GM19455 (cell line): Measurements from ENCODE around the gene MROH2A.

ENCODE experiments used
- ATAC-seq: cut with Tn5 transposase; IDR thresholded peaks from one replicate; pipeline ENCODE4 v1.9.1; 2021; ENCODE audit not compliant: unreplicated experiment

The MROH2A gene

DNA sequence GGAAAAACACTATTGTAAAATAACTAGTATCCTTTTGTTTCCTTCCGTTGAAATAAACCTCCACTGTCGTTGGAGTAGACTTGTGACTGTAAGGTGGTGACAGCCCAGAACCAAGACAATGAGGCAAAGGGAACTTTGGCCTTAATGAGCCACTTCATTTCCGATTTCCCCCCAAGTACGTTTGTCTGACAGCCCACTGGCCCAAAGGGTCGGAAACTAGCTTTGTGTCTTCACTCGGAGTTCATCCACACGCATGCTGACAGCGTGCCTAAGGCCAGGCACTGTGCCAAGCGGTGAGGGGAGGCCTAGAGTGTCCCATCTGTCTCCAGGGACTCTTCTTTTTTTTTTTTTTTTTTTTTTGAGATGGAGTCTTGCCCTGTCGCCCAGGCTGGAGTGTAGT lies 55.2 kb downstream of the MROH2A start:
- no peak for ATAC-seq

- ATAC-seq: no peak
Observed at GRCh38 chr2:233835230-233836186, 57.4 kb downstream of the MROH2A start.

DNA sequence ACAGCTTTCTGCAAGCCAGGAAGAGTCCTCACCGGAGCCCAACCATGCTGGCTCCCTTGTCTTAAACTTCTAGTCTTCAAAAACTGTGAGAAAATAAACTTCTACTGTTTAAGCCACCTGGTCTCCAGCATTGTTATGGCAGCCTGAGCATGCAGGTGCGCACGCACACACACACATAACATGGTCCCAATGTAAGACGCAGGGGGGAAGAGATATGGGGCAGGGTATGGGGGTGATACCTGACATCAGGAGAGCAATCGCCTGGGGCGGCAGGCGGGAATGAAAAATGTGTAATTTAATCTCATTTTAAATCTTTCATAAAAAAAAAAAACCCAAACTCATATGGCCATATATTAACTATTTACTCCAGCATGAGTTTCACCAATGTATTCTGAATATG lies 58.2 kb downstream of the MROH2A start:
- no peak for ATAC-seq

- ATAC-seq: no peak
Observed at GRCh38 chr2:233837694-233838229, 59.6 kb downstream of the MROH2A start.

DNA sequence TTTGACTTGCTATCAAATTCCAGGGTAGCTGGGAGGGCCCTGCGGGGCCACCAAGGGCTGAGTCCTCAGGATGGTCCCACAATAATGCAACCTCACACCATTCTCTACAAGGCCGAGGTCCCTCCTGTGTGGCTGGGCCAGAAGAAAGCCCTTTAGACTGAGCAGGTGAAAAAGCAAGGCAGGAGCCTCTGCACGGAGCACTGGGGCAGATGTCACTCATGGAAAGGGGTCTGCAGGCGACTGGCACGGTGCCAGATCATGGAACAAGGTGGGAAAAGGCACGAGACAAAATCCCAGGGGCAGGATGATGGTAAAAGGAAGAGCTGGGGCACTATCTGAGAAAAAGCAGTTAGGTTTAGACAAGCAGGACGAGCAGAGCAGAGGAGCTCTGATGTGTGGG lies 60.1 kb downstream of the MROH2A start:
- ATAC-seq: no peak

DNA sequence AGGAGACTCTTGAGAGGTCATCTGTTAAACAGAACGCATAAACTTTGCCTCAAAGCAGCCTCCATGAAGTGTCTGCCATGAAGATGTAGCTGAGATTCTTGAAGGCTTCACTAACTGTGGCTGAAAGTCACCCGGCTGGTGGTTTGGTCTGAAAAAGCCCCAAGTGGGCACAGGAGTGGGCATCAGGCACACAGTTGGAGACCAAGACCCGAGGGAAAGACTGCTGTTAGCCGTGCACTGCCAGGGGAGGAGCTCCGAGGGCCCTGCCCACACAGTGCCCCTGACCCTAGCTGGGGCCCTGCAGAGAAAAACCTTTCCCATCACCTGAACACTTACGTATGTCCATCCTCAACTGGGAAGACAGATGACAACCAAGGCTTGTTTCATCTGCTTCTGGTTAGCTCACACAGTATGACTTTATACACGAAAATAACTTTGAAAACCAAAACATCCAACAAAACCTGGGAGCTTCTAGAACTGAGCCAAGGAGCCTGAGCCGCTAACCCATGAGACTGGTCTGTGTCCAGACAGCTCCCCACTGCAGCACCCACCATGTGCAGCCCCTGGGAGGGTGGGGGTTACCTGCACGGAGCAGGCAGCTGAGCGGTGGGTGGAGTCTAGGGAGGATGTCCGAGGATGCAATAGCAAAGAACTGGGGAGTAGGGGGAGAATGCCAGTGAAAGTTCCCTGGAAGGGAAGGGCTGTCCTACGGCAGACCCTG lies 60.8 kb downstream of the MROH2A start:
- no peak for ATAC-seq

- no peak for ATAC-seq
Observed at GRCh38 chr2:233839447-233839820, 61.3 kb downstream of the MROH2A start.

DNA sequence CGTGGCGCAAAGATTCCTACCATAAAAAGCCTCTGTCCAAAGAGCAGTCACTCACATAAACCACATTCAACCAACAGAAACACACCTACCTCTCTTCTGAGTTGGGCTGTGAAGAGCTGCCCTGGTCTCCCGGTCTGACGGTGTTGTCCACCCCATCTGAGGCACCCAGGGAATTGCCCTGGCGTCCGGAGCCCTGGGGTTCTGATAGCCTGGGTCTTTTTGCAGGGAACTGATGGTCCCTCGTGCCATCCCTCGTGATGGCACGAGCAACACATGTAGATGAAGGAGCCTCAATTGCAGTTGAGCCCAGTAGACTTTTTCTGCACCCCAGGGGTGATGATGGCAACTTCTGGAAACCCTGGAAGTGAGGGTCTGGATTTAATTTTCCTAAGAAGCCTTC lies 62.4 kb downstream of the MROH2A start:
- no peak for ATAC-seq

DNA sequence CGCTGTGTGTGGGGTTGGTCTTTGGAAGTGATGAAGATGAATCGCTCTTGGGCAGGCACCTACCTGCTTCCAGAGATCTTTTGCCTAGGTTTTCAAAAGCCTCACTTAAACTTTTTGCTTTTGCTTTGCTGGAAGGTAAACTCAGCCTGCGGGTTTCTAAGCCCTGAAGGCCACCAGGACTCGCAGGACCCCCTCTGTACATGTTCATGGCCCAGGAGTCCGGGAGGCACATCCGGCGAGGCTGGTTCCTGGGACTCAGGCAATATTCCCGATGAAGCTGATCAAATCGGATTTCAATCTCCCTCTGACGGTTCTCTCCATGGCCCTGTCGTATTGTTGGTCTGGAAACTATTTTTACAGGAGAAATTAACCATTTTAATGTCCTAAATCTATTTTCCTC lies 63.1 kb downstream of the MROH2A start:
- no peak for ATAC-seq

DNA sequence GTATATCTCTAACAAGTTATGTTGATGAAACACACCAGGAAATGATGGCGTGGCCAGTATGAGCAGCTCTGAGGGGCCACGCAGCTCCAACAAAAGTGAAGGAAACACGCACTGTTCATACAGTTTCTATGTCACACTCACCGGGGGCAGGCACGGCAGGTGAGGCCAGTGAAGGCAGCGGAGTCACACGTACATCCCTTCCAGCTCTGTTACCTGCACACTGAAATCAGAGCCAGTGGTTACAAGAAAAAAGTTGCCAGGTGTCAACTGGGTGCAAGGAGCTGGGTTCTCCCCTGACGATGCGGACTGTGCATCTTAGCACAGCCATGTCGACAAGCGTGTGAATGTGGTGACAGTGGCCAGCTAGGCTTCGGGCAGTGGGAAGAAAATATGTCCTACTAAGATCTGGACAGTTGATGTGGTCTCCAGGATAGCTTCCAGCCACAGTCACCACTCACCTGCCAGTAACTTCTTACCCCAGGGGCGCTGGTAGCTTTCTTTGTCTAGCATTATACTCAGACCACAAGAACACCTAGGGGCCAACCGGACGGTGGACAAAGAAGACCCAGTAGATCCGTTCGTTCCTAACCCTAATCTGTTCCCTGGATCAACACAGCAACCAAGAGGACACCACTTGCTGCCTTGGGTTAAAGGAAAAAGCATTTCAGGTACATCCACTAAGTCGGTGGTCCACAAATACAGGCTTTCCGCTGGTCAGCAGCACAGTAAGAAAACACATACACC lies 66.1 kb downstream of the MROH2A start:
- ATAC-seq: no peak

- ATAC-seq: no peak
Observed at GRCh38 chr2:233844836-233845235, 66.7 kb downstream of the MROH2A start.

GRCh38 chr2:233845301-233846060 lies 67.4 kb downstream of the MROH2A start:
- no peak for ATAC-seq

DNA sequence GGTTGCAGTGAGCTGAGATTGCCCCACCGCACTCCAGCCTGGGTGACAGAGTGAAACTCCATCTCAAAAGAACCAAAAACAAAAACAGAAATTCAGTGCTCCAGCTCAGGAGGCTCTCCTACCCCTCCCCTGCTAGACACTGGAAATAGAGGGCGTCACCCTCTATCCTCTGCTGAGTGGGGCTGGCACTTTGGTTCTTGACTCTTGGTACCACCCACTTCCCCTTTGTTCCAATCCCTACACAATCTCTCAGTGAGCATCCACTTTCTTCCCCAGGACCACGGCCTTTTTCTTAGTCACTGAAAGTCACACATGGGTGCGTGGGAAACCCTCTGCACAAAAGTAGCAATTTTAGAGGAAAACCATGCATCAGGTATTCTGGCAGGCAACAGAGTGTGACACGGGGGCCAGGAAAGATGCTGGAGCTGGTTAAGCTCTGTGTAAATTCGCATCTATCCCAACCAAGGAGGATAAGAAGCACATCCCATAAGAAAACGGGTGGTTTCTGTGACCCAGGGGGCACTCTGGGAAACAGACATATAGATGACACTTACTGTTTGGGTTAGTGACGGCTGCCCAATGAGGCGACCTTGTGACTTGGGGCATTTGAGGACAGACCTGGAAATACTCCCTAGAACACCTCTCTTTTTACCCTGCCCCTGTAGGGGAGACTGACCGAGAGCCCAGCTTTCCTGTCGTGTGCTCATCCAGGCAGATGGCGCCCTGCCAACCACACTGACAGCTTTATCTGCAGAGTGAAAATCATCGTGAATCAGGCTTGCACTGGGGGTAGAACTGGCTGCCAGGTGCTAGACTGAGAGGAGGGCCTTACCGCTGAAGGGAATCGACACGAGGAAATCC lies 68.5 kb downstream of the MROH2A start:
- no peak for ATAC-seq

DNA sequence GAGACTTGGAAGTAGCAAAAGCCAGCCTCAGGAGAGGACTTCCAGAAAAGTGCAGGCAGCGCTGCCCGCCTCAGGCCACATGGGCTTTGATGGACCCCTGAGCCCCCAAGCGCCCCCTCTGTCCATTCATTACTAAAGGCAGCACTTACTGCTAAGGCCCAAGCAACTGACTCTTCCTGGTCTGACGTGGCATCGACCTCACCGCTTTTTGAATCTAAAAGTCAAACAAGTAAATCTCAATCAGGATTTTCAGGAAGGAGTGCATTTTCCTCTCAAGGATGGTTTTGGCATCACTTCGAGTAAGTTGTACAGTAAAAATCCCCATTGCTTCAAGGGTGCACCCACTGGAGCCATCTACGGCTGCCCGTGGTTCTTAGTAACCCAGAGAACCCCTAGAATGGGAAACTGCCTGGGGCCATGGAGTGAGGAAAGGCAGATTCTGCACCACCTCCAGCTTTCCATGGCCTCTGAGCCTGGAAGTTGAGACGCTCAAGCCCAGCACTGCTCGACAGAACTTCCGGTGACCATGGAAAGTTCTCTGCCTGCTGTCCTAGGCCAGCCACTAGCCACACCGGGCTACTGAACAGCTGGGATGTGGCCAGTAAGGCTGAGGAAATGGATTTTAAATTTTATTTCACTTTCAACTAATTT lies 69.2 kb downstream of the MROH2A start:
- no peak for ATAC-seq

DNA sequence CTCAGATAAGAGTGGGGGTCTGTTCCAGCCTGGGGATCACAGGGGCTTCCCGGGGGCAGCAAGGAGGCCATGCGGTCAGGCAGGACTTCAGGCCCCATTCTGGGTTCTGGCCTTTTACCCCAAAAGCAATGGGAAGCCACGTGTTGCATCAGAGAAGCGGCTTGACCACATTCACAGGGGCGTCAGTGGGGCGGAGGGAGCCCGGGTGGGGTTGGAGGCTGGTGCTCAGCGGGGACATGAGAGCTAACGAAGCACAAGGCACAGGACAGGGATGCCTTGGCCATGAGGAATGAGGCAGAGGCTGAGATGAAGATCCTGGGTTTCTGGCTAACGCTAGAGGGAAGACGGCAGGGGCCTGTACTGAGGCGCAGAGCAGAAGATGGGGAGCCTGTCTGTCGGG lies 70.1 kb downstream of the MROH2A start:
- no peak for ATAC-seq

DNA sequence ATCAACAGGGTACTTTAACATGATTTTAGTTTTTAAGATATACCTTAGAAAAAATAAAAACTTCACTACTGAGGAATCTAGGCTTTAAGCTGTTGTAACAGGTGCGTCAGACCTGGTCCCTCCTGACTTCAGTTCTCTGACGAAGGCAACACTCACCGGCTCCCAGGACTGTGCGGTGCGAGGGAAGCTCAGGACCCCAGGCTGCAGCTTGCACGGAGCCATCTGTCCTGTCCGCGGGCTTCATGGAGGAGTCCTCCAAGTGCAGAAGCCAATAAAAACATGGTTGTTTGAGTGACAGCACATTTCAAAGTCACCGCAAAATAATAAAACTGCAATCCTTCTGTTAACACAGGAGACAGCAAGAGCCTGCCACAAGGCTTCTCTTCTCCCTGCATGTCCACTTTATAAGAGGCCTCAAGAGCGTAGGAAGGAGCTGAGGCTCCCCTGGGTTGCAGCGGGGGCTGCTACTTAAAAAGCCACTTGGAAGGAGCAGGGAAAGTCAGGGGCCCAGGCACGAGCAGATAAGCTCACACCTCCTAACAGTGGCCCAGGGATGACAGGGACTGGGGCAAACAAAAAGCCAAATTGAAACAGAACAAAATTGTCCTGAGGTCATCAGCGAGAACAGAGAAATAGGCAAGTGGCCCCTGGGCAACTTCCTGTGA lies 71.6 kb downstream of the MROH2A start:
- no peak for ATAC-seq

DNA sequence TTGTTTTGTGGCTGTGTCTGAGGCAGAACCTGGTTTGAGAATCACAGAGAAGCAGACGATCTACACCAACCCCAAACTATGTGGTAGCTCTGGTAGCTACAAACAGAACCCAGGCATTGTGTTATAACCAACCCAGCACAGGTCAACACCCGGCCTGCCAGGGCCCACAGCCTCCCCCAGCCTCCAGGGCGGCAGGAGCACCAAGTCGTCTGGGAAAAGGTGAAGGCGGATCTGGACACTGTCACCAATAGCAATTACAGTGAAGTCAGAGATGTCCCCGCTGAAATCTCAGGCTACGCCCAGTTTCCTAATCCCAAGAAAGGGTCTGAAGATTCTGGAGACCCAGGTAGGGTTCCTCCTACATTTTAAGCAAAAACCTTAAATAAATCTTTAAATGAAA lies 72.6 kb downstream of the MROH2A start:
- ATAC-seq: no peak

- ATAC-seq: no peak
Observed at GRCh38 chr2:233851169-233851568, 73.0 kb downstream of the MROH2A start.

DNA sequence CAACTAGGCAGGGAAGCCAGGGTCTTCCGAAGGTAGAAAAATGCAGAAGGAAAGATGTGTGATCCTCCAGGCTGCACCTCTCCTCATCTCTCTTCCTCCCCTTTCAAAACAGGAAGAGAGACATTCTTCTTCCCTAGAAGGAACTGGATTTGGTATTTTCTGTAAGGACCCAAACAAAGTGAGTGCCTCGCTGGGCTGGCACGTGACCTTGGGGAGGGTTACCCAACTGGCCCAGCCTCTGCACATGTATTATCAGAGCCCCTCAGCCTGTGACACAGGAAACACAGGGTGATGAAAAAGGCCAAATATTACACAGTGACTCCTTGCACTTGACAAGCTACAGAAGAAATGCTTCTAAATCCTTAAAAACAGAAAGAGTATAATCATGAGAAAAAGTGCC lies 73.9 kb downstream of the MROH2A start:
- no peak for ATAC-seq
